Colon (tissue), 2 donors: ENCODE results near the gene MAN1B1.
"Not testable (repeated sequence)": the region's sequence is repeated elsewhere in the genome, so short reads cannot be mapped to it uniquely, and the experiment has no call there.

Experiments
- FAIRE-seq: peaks from 2 replicates; lab custom pipeline; 2012; peaks lifted over from hg19 to GRCh38; lab: Jason Lieb, UNC
- donor health status: control.
- donor health status: control.

MAN1B1 gene

DNA sequence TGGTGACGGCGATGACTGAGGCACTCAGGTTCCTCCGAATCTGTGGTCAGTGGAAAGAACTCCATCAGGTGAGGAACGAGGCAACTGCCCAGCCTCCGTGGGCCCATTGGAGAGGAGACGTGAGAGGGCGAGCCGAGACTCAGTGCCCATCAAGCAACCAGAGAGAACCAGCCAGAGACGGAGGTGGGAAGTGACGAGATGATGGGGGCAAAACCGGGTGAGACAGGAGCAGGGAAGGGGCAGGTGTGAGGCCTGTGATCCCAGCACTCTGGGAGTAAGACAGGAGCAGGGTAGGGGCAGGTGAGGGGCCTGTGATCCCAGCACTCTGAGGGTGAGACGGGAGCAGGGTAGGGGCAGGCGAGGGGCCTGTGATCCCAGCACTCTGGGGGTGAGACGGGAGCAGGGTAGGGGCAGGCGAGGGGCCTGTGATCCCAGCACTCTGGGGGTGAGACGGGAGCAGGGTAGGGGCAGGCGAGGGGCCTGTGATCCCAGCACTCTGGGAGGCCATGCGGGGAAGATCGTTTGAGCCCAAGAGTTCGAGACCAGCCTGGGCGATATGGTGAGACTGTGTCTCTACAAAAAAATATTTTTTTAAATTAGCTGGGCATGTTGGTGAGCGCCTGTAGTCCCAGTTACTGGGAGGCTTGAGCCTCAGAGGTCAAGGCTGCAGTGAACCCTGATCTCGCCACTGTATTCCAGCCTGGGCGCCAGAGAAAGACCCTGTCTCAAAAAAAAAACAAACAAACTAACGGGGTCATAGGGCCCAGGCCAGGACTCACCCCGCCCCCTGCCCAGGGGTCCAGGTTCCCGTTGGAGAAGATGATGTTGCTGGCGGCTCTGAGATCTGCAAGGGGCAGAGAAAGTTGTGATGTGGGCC is 24.4 kb downstream of the MAN1B1 start:
- no peak for FAIRE-seq

DNA sequence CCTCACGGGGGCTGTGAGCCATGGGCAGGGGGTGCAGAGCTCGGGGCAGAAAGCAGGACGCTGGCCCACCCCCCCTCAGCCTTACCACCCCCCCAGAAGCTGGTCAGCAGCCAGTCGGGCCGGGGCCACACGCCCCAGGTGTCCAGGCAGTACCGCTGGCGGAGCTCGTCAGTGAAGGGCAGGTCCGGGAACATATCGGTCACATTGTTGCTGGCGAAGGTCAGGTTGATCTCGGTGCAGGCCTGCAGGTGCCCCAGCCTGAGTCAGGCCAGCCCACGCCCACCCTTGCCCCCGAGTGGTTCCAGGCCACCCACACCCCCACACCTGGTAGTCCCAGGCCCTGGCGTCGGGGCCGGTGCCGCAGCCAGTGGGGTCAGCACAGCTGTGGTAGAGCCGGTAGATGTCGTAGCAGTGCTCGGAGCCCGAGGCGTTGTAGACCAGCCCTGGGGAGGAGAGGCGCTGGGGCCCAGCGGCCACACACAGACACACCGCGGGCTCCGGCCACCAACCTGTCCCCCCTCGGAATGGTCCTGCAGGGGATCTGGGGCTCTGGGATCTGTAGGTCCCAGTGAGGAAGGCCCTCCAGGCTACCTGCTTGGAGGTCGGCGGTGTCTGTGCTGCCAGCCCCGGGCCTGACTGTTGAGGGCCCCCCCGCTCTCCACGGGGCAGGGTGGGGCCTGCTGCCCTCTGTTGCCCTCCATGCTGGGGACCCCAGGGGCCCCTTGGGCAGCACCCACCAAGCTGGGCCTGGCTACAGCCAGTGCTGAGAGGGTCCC is 25.2 kb downstream of the MAN1B1 start:
- FAIRE-seq = no peak

- FAIRE-seq = no peak
These were observed 26.0 kb downstream of the MAN1B1 start for GRCh38 chr9:137112564-137113384.

DNA sequence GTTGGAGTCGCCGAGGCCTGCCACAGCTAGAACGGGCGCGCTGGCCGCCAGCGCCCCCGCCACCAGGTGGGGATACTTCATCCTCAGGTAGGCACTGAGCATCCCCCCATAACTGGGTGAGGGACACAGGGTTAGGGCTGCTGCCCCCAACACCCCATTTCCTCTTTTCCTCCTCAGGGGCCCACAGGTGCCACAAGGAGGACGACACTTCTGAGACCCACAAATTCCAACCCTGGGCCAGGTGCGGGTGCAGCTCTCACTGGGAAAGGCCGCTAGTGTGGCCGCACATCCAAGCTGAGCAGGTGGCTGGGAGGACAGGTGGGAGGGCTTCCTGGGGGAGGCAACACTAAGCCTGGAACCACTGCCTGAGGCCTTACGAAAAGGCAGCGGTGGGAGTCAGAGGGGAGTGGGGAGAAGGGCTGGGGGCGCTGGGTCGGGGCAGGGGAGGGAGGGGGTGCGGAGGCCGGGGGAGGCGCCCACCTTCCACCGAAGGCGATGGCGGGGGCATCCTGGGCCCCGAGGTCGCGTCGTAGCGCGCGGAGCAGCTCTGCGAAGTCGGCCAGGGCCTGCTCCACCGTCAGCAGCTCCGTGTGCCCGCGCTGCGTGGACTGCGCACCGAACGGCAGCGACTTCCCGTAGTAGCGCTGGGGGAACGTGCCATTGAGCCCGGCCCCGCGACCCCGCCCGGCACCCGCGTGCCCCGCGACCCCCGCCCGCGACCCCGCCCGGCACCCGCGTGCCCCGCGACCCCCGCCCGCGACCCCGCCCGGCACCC is 26.8 kb downstream of the MAN1B1 start:
- FAIRE-seq = no peak

GRCh38 chr9:137114220-137114612 is 27.4 kb downstream of the MAN1B1 start:
- FAIRE-seq = no peak

- no peak for FAIRE-seq
These were observed 28.0 kb downstream of the MAN1B1 start, which contains the start of gene DPP7 for GRCh38 chr9:137114613-137115393. DPP7 (minus strand) TSS chr9:137114733; CDS start chr9:137114713, 20 bp downstream.

- no peak for FAIRE-seq
These were observed 28.7 kb downstream of the MAN1B1 start for GRCh38 chr9:137115394-137116026.

DNA sequence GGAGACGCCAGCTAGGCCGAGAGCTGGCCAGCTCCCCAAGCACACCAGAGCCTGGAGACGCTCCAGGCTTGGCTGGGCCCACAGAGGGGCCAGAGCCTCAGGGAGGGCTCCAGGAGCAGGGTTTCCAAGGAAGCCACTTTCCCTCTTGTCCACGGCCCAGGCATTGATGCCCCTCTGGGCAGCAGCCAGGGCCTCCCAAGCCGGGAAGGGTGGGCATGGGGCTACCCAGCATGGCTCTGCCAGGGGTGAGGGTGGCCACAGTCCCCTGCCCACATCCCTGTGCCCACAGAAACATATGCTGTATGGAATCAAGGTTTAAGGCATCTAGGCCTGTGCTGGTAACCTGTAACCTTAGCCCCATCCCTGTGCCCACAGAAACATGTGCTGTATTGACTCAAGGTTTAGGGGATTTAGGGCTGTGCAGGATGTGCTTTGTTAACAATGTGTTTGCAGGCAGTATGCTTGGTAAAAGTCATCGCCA is 29.3 kb downstream of the MAN1B1 start:
- no peak for FAIRE-seq

DNA sequence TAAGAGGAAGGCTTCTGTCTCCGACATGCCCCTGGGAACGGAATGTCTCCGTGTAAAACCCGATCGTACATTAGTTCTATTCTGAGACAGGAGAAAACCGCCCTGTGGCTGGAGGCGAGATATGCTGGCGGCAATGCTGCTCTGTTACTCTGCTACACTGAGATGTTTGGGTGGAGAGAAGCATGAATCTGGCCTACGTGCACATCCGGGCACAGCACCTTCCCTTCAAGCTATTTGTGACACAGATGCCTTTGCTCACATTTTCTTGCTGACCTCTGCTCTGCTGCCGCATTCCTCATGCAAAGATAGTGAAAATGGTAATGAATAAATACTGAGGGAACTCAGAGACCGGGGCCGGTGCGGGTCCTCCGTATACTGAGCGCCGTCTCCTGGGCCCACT is 29.9 kb downstream of the MAN1B1 start:
- no peak for FAIRE-seq

DNA sequence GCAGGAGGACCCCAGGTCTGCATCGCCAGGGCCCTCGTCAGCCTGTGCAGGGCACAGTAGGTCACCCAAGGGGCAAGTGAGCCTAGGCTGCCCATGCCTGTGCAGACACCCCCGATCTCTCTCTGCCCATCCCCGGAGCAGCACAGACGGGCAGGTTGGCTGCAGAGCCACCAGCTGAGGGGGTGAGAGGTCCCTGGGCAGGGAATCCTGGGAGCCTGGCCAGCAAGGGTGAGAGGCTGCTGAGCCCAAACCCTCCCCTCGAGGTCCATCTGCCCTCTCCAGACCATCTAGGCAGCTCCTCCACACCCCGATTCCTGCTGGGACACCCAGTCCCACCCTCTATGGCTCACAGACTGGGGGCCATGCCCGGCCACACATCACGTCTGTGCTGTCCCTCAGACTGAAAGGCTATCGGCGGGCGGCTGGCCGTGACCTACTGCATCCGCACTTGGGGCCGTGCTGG is 30.5 kb downstream of the MAN1B1 start:
- no peak for FAIRE-seq

GRCh38 chr9:137118092-137118603 is 31.4 kb downstream of the MAN1B1 start:
- FAIRE-seq = not testable (repeated sequence)

DNA sequence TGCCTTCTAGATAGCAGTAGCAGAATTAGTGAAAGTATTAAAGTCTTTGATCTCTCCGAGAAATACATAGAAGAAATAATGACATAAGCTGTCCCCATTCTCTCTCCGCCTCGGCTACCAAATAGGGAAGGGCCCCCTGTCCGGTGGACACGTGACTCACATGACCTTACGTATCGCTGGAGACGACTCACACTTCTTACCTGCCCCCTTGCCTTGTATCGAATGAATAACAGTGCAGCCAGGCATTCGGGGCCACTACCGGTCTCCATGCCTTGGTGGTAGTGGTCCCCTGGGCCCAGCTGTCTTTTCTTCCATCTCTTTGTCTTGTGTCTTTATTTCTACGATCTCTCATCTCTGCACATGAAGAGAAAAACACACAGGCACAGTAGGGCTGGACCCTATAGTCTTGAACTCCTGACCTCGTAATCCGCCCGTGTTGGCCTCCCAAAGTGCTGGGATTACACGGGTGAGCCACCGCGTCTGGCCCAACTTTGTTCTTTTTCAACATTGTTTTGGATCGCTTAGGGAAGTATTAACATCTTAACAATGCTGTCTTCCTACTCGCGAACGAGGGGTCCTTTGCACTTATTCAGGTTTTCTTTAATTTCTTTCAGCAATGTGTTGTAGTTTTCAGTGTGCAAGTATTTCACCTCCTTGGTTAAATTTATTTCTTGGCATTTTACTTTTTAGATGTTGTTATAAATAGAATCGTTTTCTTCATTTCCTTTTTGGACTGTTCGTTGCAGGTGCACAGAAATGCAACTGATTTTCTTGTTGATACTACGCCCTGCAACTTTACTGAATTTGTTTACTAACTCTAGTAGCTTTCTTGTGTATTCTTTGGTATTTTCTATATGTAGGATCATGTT is 35.4 kb downstream of the MAN1B1 start:
- not testable (repeated sequence) for FAIRE-seq

DNA sequence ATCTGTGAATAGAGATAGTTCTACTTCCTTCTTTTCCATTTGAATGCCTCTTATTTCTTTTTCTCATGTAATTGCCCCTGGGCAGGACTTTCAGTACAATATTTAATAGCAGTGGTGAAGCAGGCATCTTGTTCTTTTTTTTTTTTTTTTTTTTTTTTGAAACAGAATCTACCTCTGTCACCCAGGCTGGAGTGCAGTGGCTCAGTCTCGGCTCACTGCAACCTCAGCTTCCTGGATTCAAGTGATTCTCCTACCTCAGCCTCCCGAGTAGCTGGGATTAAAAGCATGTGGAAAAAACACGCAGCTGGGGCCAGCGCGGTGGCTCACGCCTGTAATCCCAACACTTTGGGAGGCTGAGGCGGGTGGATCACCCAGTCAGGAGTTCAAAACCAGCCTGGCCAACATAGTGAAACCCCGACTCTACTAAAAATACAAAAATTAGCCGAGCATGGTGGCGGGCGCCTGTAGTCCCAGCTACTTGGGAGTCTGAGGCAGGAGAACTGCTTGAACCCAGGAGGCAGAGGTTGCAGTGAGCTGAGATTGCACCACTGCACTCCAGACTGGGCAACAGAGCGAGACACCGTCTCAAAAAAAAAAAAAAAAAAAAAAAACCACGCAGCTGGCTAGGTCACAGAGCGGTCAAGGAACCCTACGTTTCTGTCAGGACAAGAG is 36.1 kb downstream of the MAN1B1 start:
- not testable (repeated sequence) for FAIRE-seq

- no peak for FAIRE-seq
These were observed 36.7 kb downstream of the MAN1B1 start for GRCh38 chr9:137123468-137123837.

DNA sequence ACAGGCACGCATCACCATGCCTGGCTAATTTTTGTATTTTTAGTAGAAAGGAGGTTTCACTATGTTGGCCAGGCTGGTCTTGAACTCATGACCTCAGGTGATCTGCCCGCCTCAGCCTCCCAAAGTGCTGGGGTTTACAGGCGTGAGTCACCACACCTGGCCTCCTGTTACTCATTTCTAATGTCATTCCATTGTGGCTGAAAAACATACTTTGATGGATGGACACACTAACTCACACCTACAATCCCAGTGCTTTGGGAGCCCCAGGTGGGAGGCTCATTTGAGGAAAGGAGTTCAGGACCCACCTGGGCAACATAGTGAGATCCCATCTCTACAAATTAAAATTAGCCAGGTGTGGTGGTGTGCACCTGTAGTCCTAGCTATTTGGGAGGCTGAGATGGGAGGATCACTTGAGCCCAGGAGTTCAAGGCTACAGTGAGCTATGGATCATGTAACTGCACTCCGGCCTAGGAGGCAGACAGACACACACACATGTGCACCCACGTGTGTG is 37.2 kb downstream of the MAN1B1 start:
- not testable (repeated sequence) for FAIRE-seq

DNA sequence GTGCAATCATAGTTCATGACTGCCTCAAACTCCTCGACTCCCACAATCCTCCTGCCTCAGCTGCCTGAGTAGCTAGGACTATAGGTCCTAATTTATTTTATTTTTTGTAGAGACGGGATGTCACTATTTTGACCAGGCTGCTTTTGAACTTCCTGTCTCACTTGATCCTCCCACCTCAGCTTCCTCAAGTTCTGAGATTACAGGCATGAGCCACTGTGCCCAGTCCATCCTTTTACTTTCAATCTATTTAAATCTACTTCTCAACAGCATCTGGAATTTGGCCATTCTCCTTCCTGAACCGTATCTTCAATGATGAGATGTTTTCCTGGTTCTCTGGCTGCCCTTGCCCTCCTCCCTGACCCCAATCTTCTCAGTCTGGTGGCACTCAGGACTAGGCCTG is 40.0 kb downstream of the MAN1B1 start:
- FAIRE-seq = no peak

DNA sequence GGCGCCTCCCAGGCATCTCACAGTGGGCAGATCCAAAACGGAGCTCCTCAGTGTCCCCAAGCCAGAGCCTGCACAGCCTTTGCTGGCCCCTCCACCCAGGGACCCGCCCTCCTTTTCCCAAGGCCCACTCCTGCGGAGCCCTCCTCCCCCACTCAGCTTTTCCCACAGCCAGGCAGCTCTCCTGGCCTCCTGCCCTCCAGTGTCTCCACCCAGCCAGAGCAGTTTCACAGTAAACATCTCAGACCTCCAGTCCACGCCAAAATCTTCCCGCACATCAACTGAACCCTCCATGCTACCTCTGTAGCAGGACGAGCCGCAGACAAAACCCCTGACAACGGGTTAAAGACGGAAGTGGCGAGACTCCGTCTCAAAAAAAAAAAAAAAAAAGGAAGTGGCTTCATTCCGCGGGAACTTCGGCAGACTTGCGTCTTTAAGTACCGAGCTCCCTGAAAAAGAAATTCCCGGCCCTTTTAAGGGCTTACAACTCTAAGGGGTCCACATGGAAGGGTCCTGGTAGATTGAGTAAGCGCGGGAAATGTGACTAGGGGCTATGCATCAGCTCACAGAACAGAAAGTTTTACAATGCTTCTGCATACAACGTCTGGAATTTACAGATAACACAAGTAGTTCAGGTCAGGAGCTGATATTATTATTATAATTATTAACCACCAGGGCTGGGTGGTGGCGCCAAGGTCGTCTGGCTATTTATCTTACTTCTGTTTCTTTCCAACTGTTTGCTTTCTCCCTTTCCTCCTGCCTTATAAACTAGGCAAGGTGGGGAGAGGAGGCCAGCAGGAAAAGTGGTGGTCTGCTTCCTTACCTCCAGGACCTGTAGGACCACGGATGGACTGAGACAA is 40.7 kb downstream of the MAN1B1 start:
- no peak for FAIRE-seq
